Hepatic stellate cell (primary cell): ENCODE data around the gene GNG7.
"Not testable (repeated sequence)": the region's sequence is repeated elsewhere in the genome, so short reads cannot be mapped to it uniquely, and the experiment has no call there.

Experiments used
- DNase-seq: peaks from one replicate; pipeline ENCODE4 v3.0.0; 2011; ENCODE audit warnings: low spot score

GNG7 gene

GRCh38 chr19:2600914-2601870 is 101.3 kb downstream of the GNG7 start:
- no peak for DNase-seq

GRCh38 chr19:2594319-2594718 is 108.2 kb downstream of the GNG7 start:
- no peak for DNase-seq

DNA sequence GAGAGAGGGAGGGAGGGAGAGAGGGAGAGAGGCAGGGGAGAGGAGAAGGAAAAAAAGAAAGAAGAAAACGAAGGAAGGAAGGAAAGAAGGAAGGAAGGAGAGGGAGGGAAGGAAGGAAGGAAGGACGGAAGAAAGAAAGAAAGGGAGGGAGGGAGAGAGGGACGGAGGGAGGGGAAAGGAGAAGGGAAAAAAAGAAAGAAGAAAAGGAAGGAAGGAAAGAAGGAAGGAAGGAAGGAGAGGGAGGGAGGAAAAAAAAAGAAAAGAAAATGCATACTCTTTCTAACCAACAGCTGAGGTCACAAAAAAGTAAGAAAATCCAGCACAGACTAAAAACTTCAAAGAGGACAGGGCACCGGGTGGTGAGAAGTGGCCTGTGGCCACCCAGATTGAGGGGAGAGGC is 109.7 kb downstream of the GNG7 start:
- no peak for DNase-seq

- DNase-seq, result no peak
These were observed 110.8 kb downstream of the GNG7 start for GRCh38 chr19:2591537-2592291.

GRCh38 chr19:2590630-2591399 is 111.7 kb downstream of the GNG7 start:
- no peak for DNase-seq

- DNase-seq, result no peak
These were observed 113.1 kb downstream of the GNG7 start for GRCh38 chr19:2589441-2589840.

DNA sequence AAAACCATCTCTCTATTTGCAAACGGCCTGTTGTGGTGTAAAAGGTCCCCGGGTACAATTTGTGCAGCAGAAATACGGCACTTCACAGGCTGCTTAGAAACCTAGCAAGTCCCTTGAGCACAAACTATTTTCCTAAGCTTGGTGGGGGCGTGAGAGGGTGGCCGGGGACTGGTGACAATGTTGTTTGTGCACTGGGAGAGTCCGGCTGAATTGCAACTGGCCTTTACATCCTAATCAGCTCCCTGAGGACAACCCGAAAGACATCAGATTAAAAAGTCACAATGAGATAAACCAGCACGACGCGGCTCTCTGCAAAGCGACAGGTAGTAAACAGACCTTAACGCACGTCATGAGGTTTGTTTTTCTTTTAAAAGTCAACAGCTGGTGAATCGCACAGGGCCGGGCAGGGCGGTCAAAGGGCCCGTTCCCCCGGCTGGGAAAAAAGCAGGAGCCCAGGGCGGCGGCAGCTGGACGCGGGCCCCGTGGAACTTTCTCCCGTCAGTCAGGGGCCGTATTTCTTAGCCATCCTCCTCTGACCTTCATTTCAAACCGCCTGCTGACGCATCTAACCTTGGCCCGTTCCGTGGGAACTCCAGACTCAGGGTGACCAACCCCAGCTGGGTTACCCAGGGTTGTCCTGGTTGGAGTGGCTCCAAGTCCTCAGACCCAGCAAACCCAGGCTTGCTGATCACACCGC is 114.3 kb downstream of the GNG7 start:
- peak; percentile 88 for DNase-seq

GRCh38 chr19:2587001-2587719 is 115.3 kb downstream of the GNG7 start:
- no peak for DNase-seq

DNA sequence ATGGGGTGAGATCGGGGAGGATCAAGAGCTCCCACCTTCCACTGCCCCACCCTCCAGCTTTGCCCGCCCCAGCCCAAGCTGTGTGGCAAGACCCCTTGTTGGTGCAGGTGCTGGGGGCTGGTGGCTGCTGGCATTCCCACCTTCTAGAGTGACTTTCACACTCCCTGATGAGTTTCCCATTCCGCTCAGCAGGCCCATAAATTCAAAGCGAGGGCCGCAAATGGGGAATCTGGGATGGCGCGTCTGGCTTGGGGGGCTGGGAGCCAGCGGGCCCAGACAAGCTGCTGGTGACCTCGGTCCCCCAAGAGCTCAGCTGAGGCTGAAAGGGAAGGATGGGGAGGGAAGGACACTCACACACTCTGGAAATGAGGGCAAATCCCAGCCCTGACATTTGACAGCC is 116.3 kb downstream of the GNG7 start:
- DNase-seq, result no peak

DNA sequence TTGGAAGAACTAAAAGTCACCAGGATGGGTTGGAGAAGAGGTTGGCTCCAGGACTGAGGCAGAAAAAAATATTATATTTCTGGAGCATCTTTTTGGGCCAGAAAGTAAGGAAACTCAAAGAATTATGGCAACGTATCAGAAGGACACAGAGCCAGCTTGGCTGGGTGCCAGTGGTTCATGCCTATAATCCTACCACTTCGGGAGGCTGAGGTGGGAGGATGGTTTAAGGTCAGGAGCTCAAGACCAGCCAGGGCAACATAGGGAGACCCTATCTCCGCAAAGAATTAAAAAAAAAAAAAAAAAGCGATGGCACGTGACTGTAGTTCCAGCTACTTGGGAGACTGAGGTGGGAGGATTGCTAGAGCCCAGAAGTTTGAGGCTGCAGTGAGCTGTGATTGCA is 118.5 kb downstream of the GNG7 start:
- no peak for DNase-seq

GRCh38 chr19:2582984-2583956 is 119.2 kb downstream of the GNG7 start:
- no peak for DNase-seq

DNA sequence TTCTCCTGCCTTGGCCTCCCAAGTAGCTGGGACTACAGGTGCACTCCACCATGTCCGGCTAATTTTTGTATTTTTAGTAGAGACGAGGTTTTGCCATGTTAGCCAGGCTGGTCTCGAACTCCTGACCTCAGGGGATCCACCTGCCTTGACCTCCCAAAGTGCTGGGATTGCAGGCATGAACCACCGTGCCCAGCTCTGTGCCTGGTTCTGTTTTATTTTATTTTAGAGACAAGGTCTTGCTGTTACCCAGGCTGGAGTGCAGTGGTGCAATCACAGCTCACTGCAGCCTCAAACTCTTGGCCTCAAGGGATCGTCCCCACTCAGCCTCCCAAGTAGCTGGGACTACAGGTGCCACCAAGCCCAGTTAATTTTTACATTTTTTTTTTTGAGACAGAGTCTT is 122.1 kb downstream of the GNG7 start:
- not testable (repeated sequence) for DNase-seq

- DNase-seq, result no peak
These were observed 122.7 kb downstream of the GNG7 start for GRCh38 chr19:2579678-2580280.

GRCh38 chr19:2578901-2579677 is 123.4 kb downstream of the GNG7 start:
- peak; percentile 92 for DNase-seq

- DNase-seq, result peak; percentile 77
These were observed 124.1 kb downstream of the GNG7 start for GRCh38 chr19:2578391-2578890.

DNA sequence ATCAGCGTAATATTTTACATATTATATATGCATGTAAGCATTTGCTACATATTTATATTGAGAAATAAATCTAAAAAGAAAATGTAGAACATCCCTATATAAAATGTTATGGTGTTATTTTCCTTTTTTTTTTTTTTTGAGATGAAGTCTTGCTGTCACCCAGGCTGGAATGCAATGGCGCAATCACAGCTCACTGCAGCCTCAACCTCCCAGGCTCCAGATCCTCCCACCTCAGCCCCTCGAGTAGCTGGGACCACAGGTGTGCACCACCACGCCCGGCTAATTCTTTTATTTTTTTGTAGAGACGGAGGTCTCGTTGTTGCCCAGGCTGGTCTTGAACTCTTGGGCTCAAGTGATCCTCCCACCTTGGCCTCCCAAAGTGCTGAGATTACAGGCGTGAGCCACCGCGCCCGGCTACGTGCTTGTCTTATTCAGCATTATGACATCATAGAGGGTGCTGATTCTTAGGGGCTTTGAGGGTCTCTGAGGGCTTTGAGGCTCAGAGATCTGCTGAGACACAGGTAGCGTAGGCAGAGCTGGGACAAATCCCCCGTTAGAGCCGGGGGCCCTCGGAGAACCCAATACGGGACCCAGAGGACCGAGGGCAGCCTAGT is 124.7 kb downstream of the GNG7 start:
- no peak for DNase-seq

- DNase-seq, result peak; percentile 99
These were observed 126.6 kb downstream of the GNG7 start for GRCh38 chr19:2575734-2576481.
